ENCODE measurements around the gene GYG2. TPM values are rescaled to one million over a fixed set of nuclear protein-coding genes. Genes with fewer than 3 reads are reported as not detected.
"Not testable (repeated sequence)": the region's sequence is repeated elsewhere in the genome, so short reads cannot be mapped to it uniquely, and the experiment has no call there.

Gene GYG2
- total RNA-seq, 2 donors from 2014 or later = 4.6 to 5.2 TPM

- no peak overlapping the region for H3K4me3 ChIP-seq
- H3K4me1 ChIP-seq (replicated peaks) = no peaks in the 10 kb centered on the region
- no peaks in the 10 kb centered on the region for H3K9me3 ChIP-seq
- no peak overlapping the region for H3K27ac ChIP-seq
- intact Hi-C loops (cut with DNase I) = no loop called here
- 84% methylated on average over 7 of the region's 7 CpGs for WGBS
- no peak for DNase-seq (ENCODE audit: low spot score)
- TF ChIP-seq POLR2AphosphoS5 (IDR thresholded peaks at IDR 0.05) (no peak), POLR2A (IDR thresholded peaks at IDR 0.05) (no peak), CTCF (IDR thresholded peaks at IDR 0.05) (no peak)
- no peaks in the 10 kb centered on the region for H3K36me3 ChIP-seq
- no peaks in the 10 kb centered on the region for H3K27me3 ChIP-seq (replicated peaks; ENCODE audit: insufficient read depth)
Measured at GRCh38 chrX:2793752-2794151, 35.0 kb upstream of the GYG2 start.

GRCh38 chrX:2794336-2794735, 34.4 kb upstream of the GYG2 start:
- intact Hi-C loops (cut with DNase I) = no loop called here
- Histone ChIP-seq H3K27me3 (replicated peaks; ENCODE audit: insufficient read depth) (no peaks in the 10 kb centered on the region), H3K36me3 (no peaks in the 10 kb centered on the region), H3K27ac (no peak overlapping the region), H3K4me3 (no peak overlapping the region), H3K9me3 (no peaks in the 10 kb centered on the region), H3K4me1 (replicated peaks) (no peaks in the 10 kb centered on the region)
- WGBS = 96% methylated on average over 10 of the region's 19 CpGs
- no peak for DNase-seq (ENCODE audit: low spot score)
- TF ChIP-seq POLR2A (IDR thresholded peaks at IDR 0.05) = no peak
- no peak for TF ChIP-seq POLR2AphosphoS5 (IDR thresholded peaks at IDR 0.05)

DNA sequence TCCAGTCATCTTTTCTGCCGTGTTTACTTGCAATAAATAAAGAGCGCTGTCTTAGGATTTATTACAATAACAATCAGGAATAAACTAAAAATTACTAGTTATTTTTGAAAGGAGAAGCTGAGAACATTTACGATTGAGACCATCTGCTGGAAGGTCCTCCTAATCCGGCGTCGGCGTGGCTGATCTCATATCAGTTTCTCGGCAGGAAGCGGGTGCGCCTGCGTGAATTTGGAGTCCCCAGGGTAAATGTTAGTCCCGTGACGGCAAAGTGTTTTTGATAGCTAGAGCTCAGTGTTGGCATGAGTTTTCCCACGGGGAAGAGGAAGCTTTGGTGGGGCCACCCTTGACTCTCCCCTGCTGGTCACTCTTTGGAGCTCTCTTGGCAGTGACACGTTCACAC, 31.9 kb upstream of the GYG2 start:
- H3K4me3 ChIP-seq; H3K9me3 ChIP-seq; intact Hi-C loops (cut with DNase I); DNase-seq (ENCODE audit: low spot score); H3K4me1 ChIP-seq (replicated peaks); H3K27ac ChIP-seq; H3K36me3 ChIP-seq; H3K27me3 ChIP-seq (replicated peaks; ENCODE audit: insufficient read depth): not testable (repeated sequence)
- 69% methylated on average over 15 of the region's 15 CpGs for WGBS

DNA sequence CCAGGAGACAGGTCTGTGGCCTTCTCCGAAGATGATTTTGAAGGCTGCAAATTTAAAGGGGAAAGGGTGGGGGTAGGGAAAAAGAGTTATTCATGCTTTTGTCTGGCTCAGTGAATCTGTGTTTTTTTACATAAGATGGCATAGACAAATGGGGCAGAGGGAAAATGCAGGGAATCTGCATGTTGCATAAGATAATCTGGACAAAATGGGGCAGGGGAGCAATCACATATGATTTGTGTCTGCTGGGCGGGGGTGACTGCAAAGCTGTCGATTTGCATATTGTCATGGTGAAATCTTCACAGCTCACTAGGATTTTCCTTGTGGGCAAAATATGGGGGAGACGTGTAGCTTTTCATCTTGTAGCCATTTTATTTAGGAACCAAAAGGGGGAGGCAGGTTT, 29.4 kb upstream of the GYG2 start:
- 82% methylated on average over 4 of the region's 4 CpGs for WGBS
- intact Hi-C loops (cut with DNase I) = no loop called here
- no peak for DNase-seq (ENCODE audit: low spot score)

DNA sequence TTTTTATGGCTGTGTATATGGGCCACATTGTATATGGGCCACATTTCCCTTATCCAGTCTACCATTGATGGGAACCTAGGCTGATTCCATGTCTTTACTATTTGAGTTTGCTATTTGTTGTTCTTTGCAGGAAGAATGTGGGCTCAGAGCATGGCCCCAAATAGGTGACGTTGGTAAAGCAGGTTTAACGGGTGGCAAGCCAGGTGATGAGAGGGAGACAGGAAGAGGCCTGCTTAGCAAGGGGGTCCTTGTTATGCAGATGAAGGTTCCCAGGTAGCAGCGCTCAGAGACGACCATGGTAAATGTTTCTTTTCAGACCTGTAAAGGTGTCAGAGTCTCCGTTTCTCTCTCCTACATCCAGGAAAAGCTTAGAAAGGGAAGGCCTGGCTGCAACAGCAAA, 28.8 kb upstream of the GYG2 start:
- WGBS = 50% methylated on average over 4 of the region's 5 CpGs
- H3K27me3 ChIP-seq (replicated peaks; ENCODE audit: insufficient read depth); H3K4me3 ChIP-seq; H3K27ac ChIP-seq; H3K36me3 ChIP-seq; H3K4me1 ChIP-seq (replicated peaks); intact Hi-C loops (cut with DNase I); DNase-seq (ENCODE audit: low spot score); H3K9me3 ChIP-seq: not testable (repeated sequence)

More for the DNA sequence above, 29.4 kb upstream of the GYG2 start:
- H3K4me3 ChIP-seq = no peak overlapping the region
- no peaks in the 10 kb centered on the region for H3K27me3 ChIP-seq (replicated peaks; ENCODE audit: insufficient read depth)
- no peaks in the 10 kb centered on the region for H3K9me3 ChIP-seq
- TF ChIP-seq POLR2AphosphoS5 (IDR thresholded peaks at IDR 0.05) (no peak), CTCF (IDR thresholded peaks at IDR 0.05) (no peak), POLR2A (IDR thresholded peaks at IDR 0.05) (no peak)
- no peaks in the 10 kb centered on the region for H3K4me1 ChIP-seq (replicated peaks)
- H3K27ac ChIP-seq = no peak overlapping the region
- no peaks in the 10 kb centered on the region for H3K36me3 ChIP-seq

- no peak for TF ChIP-seq POLR2AphosphoS5 (IDR thresholded peaks at IDR 0.05)
- no peak for TF ChIP-seq CTCF (IDR thresholded peaks at IDR 0.05)
- no peak for TF ChIP-seq POLR2A (IDR thresholded peaks at IDR 0.05)
- H3K9me3 ChIP-seq = no peaks in the 10 kb centered on the region
- WGBS = 98% methylated on average over 4 of the region's 4 CpGs
- no peaks in the 10 kb centered on the region for H3K27me3 ChIP-seq (replicated peaks; ENCODE audit: insufficient read depth)
- no peak overlapping the region for H3K27ac ChIP-seq
- H3K36me3 ChIP-seq = no peaks in the 10 kb centered on the region
- intact Hi-C loops (cut with DNase I) = no loop called here
- no peak for DNase-seq (ENCODE audit: low spot score)
- H3K4me1 ChIP-seq (replicated peaks) = no peaks in the 10 kb centered on the region
- H3K4me3 ChIP-seq = no peak overlapping the region
Measured at GRCh38 chrX:2801223-2801622, 27.5 kb upstream of the GYG2 start.

DNA sequence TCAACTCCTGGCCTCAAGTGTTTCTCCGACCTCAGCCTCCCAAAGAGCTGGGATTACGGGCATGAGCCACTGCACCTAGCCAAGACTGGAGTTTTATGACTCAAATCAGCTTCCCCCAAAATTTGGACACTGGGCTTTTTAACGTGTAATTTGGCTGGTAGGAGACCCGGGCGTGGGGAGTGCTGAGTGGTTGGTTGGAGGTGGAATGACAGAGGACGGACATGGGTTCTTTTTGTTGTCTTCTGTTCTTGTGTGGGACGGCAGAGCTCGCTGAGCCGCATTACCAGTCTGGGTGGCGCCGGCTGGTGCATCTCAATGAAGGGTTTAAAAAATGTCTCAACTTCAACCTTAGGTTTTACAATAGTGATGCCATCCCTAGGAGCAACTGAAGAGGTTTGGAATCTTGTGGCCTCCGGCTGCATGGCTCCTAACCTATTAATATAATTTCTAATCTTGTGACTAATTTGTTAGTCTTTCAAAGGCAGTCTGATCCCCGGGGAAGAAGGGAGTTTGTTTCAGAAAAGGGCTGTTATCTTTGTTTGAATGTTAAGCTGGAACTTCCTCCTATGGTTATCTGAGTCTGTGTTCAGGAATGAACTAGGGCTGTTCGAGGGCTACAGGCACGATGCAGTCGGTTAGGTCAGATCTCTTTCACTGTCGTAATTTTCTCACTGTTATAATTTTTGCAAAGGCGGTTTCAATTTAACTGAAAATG, 26.2 kb upstream of the GYG2 start:
- H3K27me3 ChIP-seq (replicated peaks; ENCODE audit: insufficient read depth); H3K9me3 ChIP-seq; DNase-seq (ENCODE audit: low spot score); H3K27ac ChIP-seq; H3K4me1 ChIP-seq (replicated peaks); intact Hi-C loops (cut with DNase I); H3K36me3 ChIP-seq; H3K4me3 ChIP-seq: not testable (repeated sequence)
- WGBS = 66% methylated on average over 12 of the region's 18 CpGs

DNA sequence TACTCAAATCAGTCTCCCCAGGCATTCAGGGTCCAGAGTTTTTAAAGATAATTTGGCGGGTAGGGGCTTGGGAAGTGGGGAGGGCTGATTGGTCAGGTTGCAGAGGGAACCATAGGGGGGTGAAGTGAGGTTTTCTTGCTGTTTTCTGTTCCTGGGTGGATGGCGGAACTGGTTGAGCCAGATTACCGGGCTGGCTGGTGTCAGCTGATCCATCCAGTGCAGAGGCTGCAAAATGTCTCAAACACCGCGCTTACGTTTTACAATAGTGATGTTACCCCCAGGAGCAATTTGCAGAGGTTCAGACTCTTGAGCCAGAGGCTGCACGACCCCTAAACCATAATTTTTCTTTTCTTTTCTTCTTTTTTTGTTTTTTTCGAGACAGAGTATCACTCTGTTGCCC, 25.2 kb upstream of the GYG2 start:
- DNase-seq (ENCODE audit: low spot score); H3K4me1 ChIP-seq (replicated peaks); H3K4me3 ChIP-seq; intact Hi-C loops (cut with DNase I); H3K36me3 ChIP-seq; H3K9me3 ChIP-seq; H3K27ac ChIP-seq; H3K27me3 ChIP-seq (replicated peaks; ENCODE audit: insufficient read depth): not testable (repeated sequence)
- 38% methylated on average over 7 of the region's 8 CpGs for WGBS

- H3K27ac ChIP-seq; H3K4me1 ChIP-seq (replicated peaks); H3K4me3 ChIP-seq; H3K9me3 ChIP-seq; DNase-seq (ENCODE audit: low spot score); intact Hi-C loops (cut with DNase I); H3K36me3 ChIP-seq; H3K27me3 ChIP-seq (replicated peaks; ENCODE audit: insufficient read depth): not testable (repeated sequence)
- WGBS = 79% methylated on average over 13 of the region's 18 CpGs
Measured at GRCh38 chrX:2804106-2804843, 24.5 kb upstream of the GYG2 start.

Data from prostate gland (tissue), 2 donors.